ENCODE data around the gene TMEM120A.

TMEM120A gene

DNA sequence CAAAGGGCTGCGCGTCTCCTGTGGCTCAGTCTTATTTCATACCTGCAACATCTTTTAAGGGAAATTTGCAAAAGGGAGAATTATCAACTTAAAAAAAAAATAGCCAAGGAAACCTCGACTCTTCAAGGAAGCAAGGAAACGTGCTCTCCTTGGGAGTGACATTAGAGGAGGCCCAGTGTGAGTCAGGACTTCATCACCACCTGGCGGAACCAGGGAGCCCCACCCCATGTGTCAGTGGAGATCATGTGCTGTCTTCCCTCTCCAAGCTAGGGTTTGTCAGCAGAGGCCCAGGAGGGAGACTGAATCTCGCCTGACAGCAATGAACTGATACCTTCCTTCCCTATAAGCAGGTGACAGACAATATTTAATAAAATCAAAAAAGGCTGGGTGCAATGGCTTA is 50.5 kb downstream of the TMEM120A start:
- no peak for ATAC-seq
- TF ChIP-seq OSR1 (CRISPR knock-in tag; IDR thresholded peaks at IDR 0.05) (no peak), CSDC2 (CRISPR knock-in tag; IDR thresholded peaks at IDR 0.05) (no peak), ZFP30 (CRISPR knock-in tag; IDR thresholded peaks at IDR 0.05) (no peak), ZC3H10 (CRISPR knock-in tag; IDR thresholded peaks at IDR 0.05) (no peak), ZFP3 (CRISPR knock-in tag; IDR thresholded peaks at IDR 0.05) (no peak), BACH2 (CRISPR knock-in tag; IDR thresholded peaks at IDR 0.05; ENCODE audit: borderline replicate concordance) (no peak), ARNTL (CRISPR knock-in tag; IDR thresholded peaks at IDR 0.05; ENCODE audit: borderline replicate concordance, low read depth) (no peak), SNAI2 (CRISPR knock-in tag; IDR thresholded peaks at IDR 0.05) (no peak), GLIS3 (CRISPR knock-in tag; IDR thresholded peaks at IDR 0.05) (no peak), RARB (CRISPR knock-in tag; IDR thresholded peaks at IDR 0.05) (no peak), ESRRG (CRISPR knock-in tag; IDR thresholded peaks at IDR 0.05) (no peak), ZNF70 (CRISPR knock-in tag; IDR thresholded peaks at IDR 0.05) (no peak), TCF4 (CRISPR knock-in tag; IDR thresholded peaks at IDR 0.05; ENCODE audit: borderline replicate concordance) (no peak), ZNF565 (CRISPR knock-in tag; conservative IDR thresholded peaks at IDR 0.05; ENCODE audit: low read depth) (no peak)
- TF ChIP-seq, protein P1, sequence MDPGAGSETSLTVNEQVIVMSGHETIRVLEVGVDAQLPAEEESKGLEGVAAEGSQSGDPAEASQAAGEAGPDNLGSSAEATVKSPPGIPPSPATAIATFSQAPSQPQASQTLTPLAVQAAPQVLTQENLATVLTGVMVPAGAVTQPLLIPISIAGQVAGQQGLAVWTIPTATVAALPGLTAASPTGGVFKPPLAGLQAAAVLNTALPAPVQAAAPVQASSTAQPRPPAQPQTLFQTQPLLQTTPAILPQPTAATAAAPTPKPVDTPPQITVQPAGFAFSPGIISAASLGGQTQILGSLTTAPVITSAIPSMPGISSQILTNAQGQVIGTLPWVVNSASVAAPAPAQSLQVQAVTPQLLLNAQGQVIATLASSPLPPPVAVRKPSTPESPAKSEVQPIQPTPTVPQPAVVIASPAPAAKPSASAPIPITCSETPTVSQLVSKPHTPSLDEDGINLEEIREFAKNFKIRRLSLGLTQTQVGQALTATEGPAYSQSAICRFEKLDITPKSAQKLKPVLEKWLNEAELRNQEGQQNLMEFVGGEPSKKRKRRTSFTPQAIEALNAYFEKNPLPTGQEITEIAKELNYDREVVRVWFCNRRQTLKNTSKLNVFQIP (CRISPR knock-in tag; IDR thresholded peaks at IDR 0.05; ENCODE audit: borderline replicate concordance, low read depth), result no peak
- TF ChIP-seq, protein P2, sequence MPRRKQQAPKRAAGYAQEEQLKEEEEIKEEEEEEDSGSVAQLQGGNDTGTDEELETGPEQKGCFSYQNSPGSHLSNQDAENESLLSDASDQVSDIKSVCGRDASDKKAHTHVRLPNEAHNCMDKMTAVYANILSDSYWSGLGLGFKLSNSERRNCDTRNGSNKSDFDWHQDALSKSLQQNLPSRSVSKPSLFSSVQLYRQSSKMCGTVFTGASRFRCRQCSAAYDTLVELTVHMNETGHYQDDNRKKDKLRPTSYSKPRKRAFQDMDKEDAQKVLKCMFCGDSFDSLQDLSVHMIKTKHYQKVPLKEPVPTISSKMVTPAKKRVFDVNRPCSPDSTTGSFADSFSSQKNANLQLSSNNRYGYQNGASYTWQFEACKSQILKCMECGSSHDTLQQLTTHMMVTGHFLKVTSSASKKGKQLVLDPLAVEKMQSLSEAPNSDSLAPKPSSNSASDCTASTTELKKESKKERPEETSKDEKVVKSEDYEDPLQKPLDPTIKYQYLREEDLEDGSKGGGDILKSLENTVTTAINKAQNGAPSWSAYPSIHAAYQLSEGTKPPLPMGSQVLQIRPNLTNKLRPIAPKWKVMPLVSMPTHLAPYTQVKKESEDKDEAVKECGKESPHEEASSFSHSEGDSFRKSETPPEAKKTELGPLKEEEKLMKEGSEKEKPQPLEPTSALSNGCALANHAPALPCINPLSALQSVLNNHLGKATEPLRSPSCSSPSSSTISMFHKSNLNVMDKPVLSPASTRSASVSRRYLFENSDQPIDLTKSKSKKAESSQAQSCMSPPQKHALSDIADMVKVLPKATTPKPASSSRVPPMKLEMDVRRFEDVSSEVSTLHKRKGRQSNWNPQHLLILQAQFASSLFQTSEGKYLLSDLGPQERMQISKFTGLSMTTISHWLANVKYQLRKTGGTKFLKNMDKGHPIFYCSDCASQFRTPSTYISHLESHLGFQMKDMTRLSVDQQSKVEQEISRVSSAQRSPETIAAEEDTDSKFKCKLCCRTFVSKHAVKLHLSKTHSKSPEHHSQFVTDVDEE (CRISPR knock-in tag; IDR thresholded peaks at IDR 0.05), result no peak
- TF ChIP-seq, protein P3, sequence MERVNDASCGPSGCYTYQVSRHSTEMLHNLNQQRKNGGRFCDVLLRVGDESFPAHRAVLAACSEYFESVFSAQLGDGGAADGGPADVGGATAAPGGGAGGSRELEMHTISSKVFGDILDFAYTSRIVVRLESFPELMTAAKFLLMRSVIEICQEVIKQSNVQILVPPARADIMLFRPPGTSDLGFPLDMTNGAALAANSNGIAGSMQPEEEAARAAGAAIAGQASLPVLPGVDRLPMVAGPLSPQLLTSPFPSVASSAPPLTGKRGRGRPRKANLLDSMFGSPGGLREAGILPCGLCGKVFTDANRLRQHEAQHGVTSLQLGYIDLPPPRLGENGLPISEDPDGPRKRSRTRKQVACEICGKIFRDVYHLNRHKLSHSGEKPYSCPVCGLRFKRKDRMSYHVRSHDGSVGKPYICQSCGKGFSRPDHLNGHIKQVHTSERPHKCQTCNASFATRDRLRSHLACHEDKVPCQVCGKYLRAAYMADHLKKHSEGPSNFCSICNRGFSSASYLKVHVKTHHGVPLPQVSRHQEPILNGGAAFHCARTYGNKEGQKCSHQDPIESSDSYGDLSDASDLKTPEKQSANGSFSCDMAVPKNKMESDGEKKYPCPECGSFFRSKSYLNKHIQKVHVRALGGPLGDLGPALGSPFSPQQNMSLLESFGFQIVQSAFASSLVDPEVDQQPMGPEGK (CRISPR knock-in tag; IDR thresholded peaks at IDR 0.05; ENCODE audit: borderline replicate concordance), result no peak
- TF ChIP-seq, protein P4, sequence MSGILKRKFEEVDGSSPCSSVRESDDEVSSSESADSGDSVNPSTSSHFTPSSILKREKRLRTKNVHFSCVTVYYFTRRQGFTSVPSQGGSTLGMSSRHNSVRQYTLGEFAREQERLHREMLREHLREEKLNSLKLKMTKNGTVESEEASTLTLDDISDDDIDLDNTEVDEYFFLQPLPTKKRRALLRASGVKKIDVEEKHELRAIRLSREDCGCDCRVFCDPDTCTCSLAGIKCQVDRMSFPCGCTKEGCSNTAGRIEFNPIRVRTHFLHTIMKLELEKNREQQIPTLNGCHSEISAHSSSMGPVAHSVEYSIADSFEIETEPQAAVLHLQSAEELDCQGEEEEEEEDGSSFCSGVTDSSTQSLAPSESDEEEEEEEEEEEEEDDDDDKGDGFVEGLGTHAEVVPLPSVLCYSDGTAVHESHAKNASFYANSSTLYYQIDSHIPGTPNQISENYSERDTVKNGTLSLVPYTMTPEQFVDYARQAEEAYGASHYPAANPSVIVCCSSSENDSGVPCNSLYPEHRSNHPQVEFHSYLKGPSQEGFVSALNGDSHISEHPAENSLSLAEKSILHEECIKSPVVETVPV (CRISPR knock-in tag; IDR thresholded peaks at IDR 0.05), result no peak

DNA sequence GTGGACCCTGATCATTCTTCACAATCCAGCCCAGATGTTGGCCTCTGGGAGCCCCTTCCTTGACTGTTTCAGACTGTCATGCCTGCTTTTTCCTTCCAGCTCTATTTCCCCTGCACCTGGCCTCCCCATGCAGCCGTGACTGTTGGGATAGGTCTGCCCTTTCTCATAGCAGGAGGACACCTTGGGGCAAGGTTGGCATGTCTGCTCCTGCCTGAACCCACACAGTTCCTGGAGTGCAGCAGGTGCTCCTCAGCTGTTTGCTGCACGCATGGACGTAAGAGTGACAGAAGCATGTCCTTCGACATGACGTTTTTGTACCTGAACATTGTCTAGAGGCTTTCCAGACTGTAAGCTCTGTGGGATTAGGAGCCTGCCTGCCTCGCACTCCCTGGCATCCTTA is 55.5 kb downstream of the TMEM120A start:
- ATAC-seq, result no peak
- TF ChIP-seq SNAI2 (CRISPR knock-in tag; IDR thresholded peaks at IDR 0.05), result no peak

DNA sequence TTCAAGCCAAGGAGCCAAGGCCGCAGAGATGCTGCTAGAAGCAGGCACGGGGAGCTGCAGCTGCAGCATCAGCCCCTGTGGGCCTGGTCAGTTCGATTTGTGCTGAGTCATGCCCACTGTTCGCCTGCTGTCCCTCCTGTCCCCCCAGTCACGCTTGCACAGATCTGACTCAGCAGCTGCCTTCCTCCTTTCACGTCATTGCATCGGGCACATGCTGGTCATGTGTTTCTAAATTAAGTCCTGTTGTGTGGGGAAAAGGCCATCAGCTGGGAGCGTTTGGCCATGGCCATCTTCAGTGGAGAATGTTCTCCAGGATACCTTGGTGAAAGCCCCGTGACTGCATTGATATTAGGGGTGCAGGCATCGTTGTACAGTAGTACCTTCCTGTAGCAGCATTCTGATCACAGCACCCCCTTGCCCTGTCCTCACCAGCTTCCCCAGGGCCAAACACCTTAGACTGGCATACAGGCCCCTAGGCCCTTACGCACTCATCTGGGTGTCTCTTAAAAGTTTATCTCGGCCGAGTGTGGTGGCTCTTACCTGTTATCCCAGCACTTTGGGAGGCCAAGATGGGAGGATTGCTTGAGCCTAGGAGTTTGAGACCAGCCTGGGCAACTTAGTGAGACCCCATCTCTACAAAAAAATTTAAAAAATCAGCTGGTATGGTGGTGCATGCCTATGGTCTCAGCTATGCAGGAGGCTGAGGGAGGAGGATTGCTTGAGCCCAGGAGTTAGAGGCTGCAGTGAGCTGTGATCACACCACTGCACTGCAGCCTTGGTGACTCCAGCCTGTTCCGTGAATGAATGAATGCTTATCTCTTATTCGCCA is 56.2 kb downstream of the TMEM120A start:
- peak; percentile 94; the same call in 1 of the 2 replicates for TF ChIP-seq BACH2 (CRISPR knock-in tag; IDR thresholded peaks at IDR 0.05; ENCODE audit: borderline replicate concordance)
- no peak for TF ChIP-seq ZNF565 (CRISPR knock-in tag; conservative IDR thresholded peaks at IDR 0.05; ENCODE audit: low read depth)
- TF ChIP-seq, protein P1 (CRISPR knock-in tag; IDR thresholded peaks at IDR 0.05; ENCODE audit: borderline replicate concordance, low read depth), result no peak
- TF ChIP-seq TCF4 (CRISPR knock-in tag; IDR thresholded peaks at IDR 0.05; ENCODE audit: borderline replicate concordance), result peak; percentile 13; the same call in 1 of the 2 replicates
- no peak for TF ChIP-seq RARB (CRISPR knock-in tag; IDR thresholded peaks at IDR 0.05)
- TF ChIP-seq ZFP30 (CRISPR knock-in tag; IDR thresholded peaks at IDR 0.05), result no peak
- peak; percentile 59; the same call in 1 of the 2 replicates for TF ChIP-seq ZFP3 (CRISPR knock-in tag; IDR thresholded peaks at IDR 0.05)
- peak; percentile 39; the same call in 1 of the 2 replicates for TF ChIP-seq ZC3H10 (CRISPR knock-in tag; IDR thresholded peaks at IDR 0.05)
- no peak; the same call in 1 of the 2 replicates for TF ChIP-seq CSDC2 (CRISPR knock-in tag; IDR thresholded peaks at IDR 0.05)
- TF ChIP-seq ZNF8 (CRISPR knock-in tag; IDR thresholded peaks at IDR 0.05), result no peak
- 0 out of 2 replicates have a peak, but pooled peaks have one; percentile 69 for TF ChIP-seq SNAI2 (CRISPR knock-in tag; IDR thresholded peaks at IDR 0.05)
- peak; percentile 83 for ATAC-seq

Measured in SK-N-SH treated with all-trans-retinoic acid at 6 μM for 48 hours (cell line).